ENCODE measurements around the gene PTPRD. TPM values are rescaled to one million over a fixed set of nuclear protein-coding genes. Genes with fewer than 3 reads are reported as not detected.

PTPRD gene
- total and polyA plus RNA-seq, 10 donors: 0.08 to 11.7 (median 2.9) TPM

GRCh38 chr9:8508671-8509290 is 2104.0 kb downstream of the PTPRD start:
- H3K4me1 ChIP-seq: no peaks in the 10 kb centered on the region
- no peaks in the 10 kb centered on the region for H3K36me3 ChIP-seq
- no peak for TF ChIP-seq POLR2AphosphoS5 (IDR thresholded peaks at IDR 0.05)
- TF ChIP-seq CTCF (IDR thresholded peaks at IDR 0.05 in 8 of 11, conservative IDR thresholded peaks at IDR 0.05 in 3 of 11): no peak
- no peak for TF ChIP-seq POLR2A (IDR thresholded peaks at IDR 0.05)
- DNase-seq: no peak
- no peaks in the 10 kb centered on the region for H3K9me3 ChIP-seq
- H3K27me3 ChIP-seq (replicated peaks in 1 of 7): no peaks in the 10 kb centered on the region
- WGBS, 5 donors: 88 to 95% (median 91%) methylated on average over 1 of the region's 1 CpG
- H3K27ac ChIP-seq: no peak overlapping the region
- intact Hi-C loops (cut with DNase I; ENCODE audit: low total_unique reads): no loop called here
- H3K4me3 ChIP-seq: no peak overlapping the region

GRCh38 chr9:8494571-8494970 is 2118.2 kb downstream of the PTPRD start:
- no peak overlapping the region for H3K27ac ChIP-seq
- no peaks in the 10 kb centered on the region for H3K27me3 ChIP-seq (replicated peaks in 1 of 7)
- H3K36me3 ChIP-seq: no peaks in the 10 kb centered on the region
- TF ChIP-seq POLR2AphosphoS5 (IDR thresholded peaks at IDR 0.05): no peak
- no peak for TF ChIP-seq POLR2A (IDR thresholded peaks at IDR 0.05)
- no peak for TF ChIP-seq CTCF (IDR thresholded peaks at IDR 0.05 in 8 of 11, conservative IDR thresholded peaks at IDR 0.05 in 3 of 11)
- WGBS, 5 donors: 44 to 61% (median 49%) methylated on average over 4 of the region's 4 CpGs
- DNase-seq: no peak
- H3K4me1 ChIP-seq: no peaks in the 10 kb centered on the region
- no peak overlapping the region for H3K4me3 ChIP-seq
- H3K9me3 ChIP-seq: no peaks in the 10 kb centered on the region
- intact Hi-C loops (cut with DNase I; ENCODE audit: low total_unique reads): no loop called here

GRCh38 chr9:8492679-8493078 is 2120.1 kb downstream of the PTPRD start:
- intact Hi-C loops (cut with DNase I; ENCODE audit: low total_unique reads): no loop called here
- H3K27ac ChIP-seq: no peak overlapping the region
- TF ChIP-seq CTCF (IDR thresholded peaks at IDR 0.05 in 8 of 11, conservative IDR thresholded peaks at IDR 0.05 in 3 of 11) (no peak), POLR2A (IDR thresholded peaks at IDR 0.05) (no peak), POLR2AphosphoS5 (IDR thresholded peaks at IDR 0.05) (no peak)
- H3K4me1 ChIP-seq: no peaks in the 10 kb centered on the region
- H3K4me3 ChIP-seq: no peak overlapping the region
- no peak for DNase-seq
- no peaks in the 10 kb centered on the region for H3K36me3 ChIP-seq
- H3K27me3 ChIP-seq (replicated peaks in 1 of 7): no peaks in the 10 kb centered on the region
- WGBS, 5 donors: 81 to 94% (median 89%) methylated on average over 4 of the region's 4 CpGs
- no peaks in the 10 kb centered on the region for H3K9me3 ChIP-seq

GRCh38 chr9:8492024-8492423 is 2120.8 kb downstream of the PTPRD start:
- Histone ChIP-seq H3K27me3 (replicated peaks in 1 of 7) (no peaks in the 10 kb centered on the region), H3K4me1 (no peaks in the 10 kb centered on the region), H3K27ac (no peak overlapping the region), H3K9me3 (no peaks in the 10 kb centered on the region), H3K36me3 (no peaks in the 10 kb centered on the region), H3K4me3 (no peak overlapping the region)
- TF ChIP-seq POLR2AphosphoS5 (IDR thresholded peaks at IDR 0.05) (no peak), CTCF (IDR thresholded peaks at IDR 0.05 in 8 of 11, conservative IDR thresholded peaks at IDR 0.05 in 3 of 11) (no peak), POLR2A (IDR thresholded peaks at IDR 0.05) (no peak)
- 89 to 98% (median 93%) methylated on average over 2 of the region's 2 CpGs for WGBS, 5 donors
- intact Hi-C loops (cut with DNase I; ENCODE audit: low total_unique reads): no loop called here
- DNase-seq: no peak
